Osteoblast (primary cell): ENCODE measurements around the gene EDN3. TPM values are rescaled to one million over a fixed set of nuclear protein-coding genes. Genes with fewer than 3 reads are reported as not detected.

Experiments used
- DNase-seq: peaks from one replicate; pipeline ENCODE4 v3.0.0; 2011; ENCODE audit warnings: low spot score, mixed read lengths; ENCODE audit not compliant: insufficient read length; ENCODE audit errors: missing footprints
- H2AFZ ChIP-seq: 2 replicates; pipeline ENCODE4 v1.6.0; 2011; ENCODE audit warnings: mild to moderate bottlenecking, low read length
- H3K27ac ChIP-seq: 2 replicates; pipeline ENCODE4 v1.5.1; 2011; ENCODE audit warnings: mild to moderate bottlenecking, low read depth, low read length, moderate library complexity
- H3K27me3 ChIP-seq: 2 replicates; pipeline ENCODE4 v1.6.0; 2012; ENCODE audit warnings: mild to moderate bottlenecking, control low read depth, inconsistent platforms, low read length, moderate library complexity; ENCODE audit not compliant: insufficient read depth
- H3K36me3 ChIP-seq: 2 replicates; pipeline ENCODE4 v1.5.1; 2011; ENCODE audit warnings: mild to moderate bottlenecking, low read length, control low read depth, moderate library complexity; ENCODE audit not compliant: insufficient read depth
- H3K4me1 ChIP-seq: 2 replicates; pipeline ENCODE4 v1.5.1; 2011; ENCODE audit warnings: mild to moderate bottlenecking, low read length, control low read depth, moderate library complexity; ENCODE audit not compliant: insufficient read depth
- H3K4me2 ChIP-seq: 2 replicates; pipeline ENCODE4 v1.6.0; 2011; ENCODE audit warnings: mild to moderate bottlenecking, low read length; ENCODE audit not compliant: insufficient read depth
- H3K4me3 ChIP-seq: fragments of 200-600 bp; sonication (generic); 3 replicates; pipeline ENCODE4 v1.5.1; 2012; ENCODE audit warnings: mild to moderate bottlenecking, low read length, inconsistent platforms; ENCODE audit not compliant: insufficient read depth
- H3K79me2 ChIP-seq: 2 replicates; pipeline ENCODE4 v1.6.0; 2012; ENCODE audit warnings: mild to moderate bottlenecking, low read length, control low read depth, inconsistent platforms; ENCODE audit not compliant: insufficient read depth
- H3K9me3 ChIP-seq: 2 replicates; pipeline ENCODE4 v1.5.1; 2011; ENCODE audit warnings: low read depth, low read length, control low read depth
- H4K20me1 ChIP-seq: 2 replicates; pipeline ENCODE4 v1.6.0; 2012; ENCODE audit warnings: mild to moderate bottlenecking, low read length, control low read depth; ENCODE audit not compliant: insufficient read depth
- total RNA-seq: library from RNA; depleted of rRNA; stranded (reverse); fragments of >200 nt; gene quantifications from 2 replicates; pipeline ENCODE4 v1.2.3, GENCODE V29; 2012
- TF ChIP-seq, protein P1 (sequence below): IDR thresholded peaks from 2 replicates; pipeline ENCODE4 v1.5.1; 2011; ENCODE audit warnings: mild to moderate bottlenecking, low read depth, low read length, moderate library complexity; ENCODE audit errors: extremely low read depth

EDN3 gene
- total RNA-seq, 1 donor, result not detected

DNA sequence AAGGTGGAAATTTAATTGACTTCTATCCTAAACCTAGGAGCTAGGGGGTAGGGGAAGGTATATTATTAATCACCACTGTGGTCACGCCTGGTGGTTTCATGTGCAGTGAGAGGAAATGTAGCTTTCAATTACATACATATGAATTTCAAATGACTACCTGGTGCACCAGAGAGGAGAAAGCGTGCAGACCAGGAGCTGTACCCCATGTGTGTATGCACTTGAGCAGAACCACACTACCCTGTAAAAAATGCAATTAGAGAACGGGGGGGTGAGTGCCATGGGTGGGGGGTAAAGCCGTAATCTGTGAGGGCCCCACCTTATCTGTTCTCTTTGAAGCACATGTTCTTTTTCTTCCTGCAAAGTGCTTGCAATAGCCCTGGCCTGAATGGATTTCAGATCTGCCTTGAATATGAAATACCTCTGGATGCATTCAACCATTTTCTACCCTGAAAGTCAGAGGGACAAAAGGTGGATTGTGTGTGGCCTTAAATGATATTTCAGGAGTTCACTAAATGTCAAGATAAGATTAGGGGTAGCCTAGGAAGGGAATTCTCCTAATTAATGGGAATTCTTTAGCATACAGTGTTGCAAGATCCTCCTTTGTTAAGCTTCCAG is 30.9 kb upstream of the EDN3 start:
- Histone ChIP-seq H3K27me3 (no peaks in the 10 kb centered on the region), H3K4me2 (no peak overlapping the region), H3K4me3 (no peak overlapping the region), H3K36me3 (no peaks in the 10 kb centered on the region), H2AFZ (no peak overlapping the region), H4K20me1 (no peaks in the 10 kb centered on the region), H3K9me3 (no peaks in the 10 kb centered on the region), H3K79me2 (no peaks in the 10 kb centered on the region), H3K27ac (no peak overlapping the region), H3K4me1 (no peaks in the 10 kb centered on the region)
- DNase-seq, result no peak
- TF ChIP-seq, protein P1, sequence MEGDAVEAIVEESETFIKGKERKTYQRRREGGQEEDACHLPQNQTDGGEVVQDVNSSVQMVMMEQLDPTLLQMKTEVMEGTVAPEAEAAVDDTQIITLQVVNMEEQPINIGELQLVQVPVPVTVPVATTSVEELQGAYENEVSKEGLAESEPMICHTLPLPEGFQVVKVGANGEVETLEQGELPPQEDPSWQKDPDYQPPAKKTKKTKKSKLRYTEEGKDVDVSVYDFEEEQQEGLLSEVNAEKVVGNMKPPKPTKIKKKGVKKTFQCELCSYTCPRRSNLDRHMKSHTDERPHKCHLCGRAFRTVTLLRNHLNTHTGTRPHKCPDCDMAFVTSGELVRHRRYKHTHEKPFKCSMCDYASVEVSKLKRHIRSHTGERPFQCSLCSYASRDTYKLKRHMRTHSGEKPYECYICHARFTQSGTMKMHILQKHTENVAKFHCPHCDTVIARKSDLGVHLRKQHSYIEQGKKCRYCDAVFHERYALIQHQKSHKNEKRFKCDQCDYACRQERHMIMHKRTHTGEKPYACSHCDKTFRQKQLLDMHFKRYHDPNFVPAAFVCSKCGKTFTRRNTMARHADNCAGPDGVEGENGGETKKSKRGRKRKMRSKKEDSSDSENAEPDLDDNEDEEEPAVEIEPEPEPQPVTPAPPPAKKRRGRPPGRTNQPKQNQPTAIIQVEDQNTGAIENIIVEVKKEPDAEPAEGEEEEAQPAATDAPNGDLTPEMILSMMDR, result no peak

DNA sequence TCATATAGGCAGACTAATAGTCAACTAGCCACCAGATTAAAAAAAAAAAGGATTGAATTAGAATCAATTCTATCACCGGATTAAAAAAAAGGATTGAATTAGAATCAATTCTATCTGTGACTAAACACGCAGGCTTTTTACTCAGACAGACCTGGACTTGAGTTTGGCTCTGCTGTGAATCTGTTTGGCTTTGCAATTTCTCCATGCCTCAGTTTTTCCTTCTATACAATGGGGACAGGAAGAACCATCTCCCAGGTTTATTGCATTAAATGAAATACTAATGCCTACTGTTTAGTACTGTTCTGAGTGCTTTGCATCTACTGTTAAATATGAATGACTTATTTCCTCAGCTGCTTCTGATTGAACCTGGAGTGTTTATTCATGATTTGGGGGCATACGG is 30.0 kb upstream of the EDN3 start:
- Histone ChIP-seq H3K36me3 (no peaks in the 10 kb centered on the region), H3K27me3 (no peaks in the 10 kb centered on the region), H3K4me2 (no peak overlapping the region), H3K9me3 (no peaks in the 10 kb centered on the region), H3K27ac (no peak overlapping the region), H2AFZ (no peak overlapping the region), H3K4me1 (no peaks in the 10 kb centered on the region), H3K79me2 (no peaks in the 10 kb centered on the region), H4K20me1 (no peaks in the 10 kb centered on the region), H3K4me3 (no peak overlapping the region)
- TF ChIP-seq, protein P1, result no peak
- no peak for DNase-seq

DNA sequence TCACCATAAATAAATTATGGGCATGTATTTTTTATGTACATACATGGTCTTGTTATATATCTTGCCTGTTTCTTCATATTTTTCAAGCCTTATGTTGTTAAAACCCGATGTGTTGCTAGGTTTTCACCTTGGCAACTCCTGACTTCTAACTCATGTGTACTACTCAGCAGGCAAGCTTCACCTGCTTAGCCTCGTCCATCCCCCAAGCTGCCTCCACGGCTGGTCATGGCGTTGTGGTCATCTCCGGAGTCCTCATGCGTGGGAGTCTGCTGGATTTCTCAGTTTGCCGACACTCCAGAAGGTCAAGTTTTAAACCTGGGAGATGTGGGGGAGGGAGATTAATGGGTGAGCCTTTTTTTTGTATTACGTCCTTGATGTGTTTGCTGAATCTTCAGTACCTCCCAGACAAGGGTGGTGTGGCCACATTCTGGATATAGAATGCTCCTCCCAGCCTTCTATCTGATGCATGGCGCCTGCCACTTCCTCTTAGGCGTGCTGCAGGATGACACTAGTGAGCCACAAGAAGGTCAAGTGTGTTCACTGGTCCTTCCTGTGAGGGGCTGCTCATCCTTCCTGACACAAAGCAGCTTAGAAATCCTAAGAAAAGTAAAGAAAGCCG is 26.6 kb upstream of the EDN3 start:
- no peaks in the 10 kb centered on the region for H3K27me3 ChIP-seq
- no peaks in the 10 kb centered on the region for H4K20me1 ChIP-seq
- no peaks in the 10 kb centered on the region for H3K9me3 ChIP-seq
- H2AFZ ChIP-seq, result no peak overlapping the region
- no peak overlapping the region for H3K4me2 ChIP-seq
- no peaks in the 10 kb centered on the region for H3K36me3 ChIP-seq
- H3K79me2 ChIP-seq, result no peaks in the 10 kb centered on the region
- no peaks in the 10 kb centered on the region for H3K4me1 ChIP-seq
- no peak for DNase-seq
- H3K4me3 ChIP-seq, result no peak overlapping the region
- TF ChIP-seq, protein P1, result no peak
- H3K27ac ChIP-seq, result no peak overlapping the region

DNA sequence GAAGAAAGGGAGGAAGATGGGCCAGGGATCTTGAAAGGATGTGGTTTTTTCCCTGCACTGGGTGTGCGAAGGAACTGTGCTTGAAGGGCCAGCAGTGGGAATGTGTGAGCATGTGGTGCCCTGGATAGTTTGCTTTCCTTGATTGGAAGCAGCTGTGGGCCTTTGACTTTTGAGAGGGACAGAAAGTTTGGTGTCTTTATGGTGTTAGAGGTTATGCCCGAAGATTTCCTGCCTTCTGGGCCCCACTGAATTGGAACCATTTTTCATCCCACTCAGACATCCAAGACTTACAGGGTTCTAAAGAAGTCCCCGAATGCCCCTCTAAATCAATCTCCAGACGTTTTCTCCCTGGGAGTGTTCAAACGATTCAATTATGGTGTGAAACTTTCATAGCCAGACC is 23.5 kb upstream of the EDN3 start:
- Histone ChIP-seq H2AFZ (no peak overlapping the region), H4K20me1 (no peaks in the 10 kb centered on the region), H3K4me2 (no peak overlapping the region), H3K27ac (no peak overlapping the region), H3K4me1 (no peaks in the 10 kb centered on the region), H3K9me3 (no peaks in the 10 kb centered on the region), H3K4me3 (no peak overlapping the region), H3K27me3 (no peaks in the 10 kb centered on the region), H3K36me3 (no peaks in the 10 kb centered on the region), H3K79me2 (no peaks in the 10 kb centered on the region)
- no peak for DNase-seq
- TF ChIP-seq, protein P1, result no peak
